ENCODE measurements around the gene EBF3.

The EBF3 gene

DNA sequence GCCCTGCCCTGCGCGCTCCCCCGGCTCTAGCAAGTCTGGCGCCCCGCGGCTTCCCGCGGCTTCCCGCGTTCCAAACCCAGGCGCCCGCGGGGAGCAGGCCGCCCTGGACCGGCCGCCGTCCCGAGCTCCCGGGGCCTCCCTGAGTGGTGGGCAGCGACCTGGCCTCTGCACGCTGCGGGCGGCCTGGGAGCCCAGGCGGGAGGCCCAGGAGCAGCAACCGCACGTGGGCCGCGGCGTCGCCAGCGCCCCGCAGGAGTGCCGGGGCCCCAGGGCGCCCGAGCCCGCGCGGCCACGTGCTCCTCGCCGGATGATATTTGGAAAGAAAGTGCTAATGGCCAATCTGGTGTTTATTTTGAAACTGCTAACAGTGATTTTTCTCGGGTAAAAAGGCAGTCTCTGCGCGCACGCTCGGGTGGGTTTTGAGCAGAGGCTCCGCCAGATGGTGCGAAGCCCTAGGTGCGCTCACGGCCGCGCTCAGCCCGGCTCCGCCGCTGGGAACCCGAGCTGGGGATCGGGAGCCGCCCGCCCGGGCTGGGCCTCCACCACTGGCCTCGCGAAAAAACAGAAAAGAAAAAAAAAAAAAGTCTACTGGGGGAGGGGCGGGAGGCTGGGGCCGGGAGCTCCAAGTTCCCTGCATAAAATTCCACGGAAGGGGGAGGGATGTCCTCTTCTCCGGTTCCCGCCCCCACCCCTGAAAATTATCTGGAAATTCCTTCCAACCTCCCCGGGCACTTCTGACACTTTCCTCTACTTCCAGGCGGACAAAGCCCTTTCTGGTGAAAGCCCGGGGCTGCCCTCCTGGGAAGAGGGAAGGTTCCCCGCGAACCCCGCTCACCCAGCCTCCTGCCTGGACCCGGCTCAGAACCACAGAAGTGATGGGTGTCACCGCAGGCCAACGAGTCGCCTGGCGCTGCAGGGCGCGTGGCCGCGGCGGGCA is 4.3 kb downstream of the EBF3 start:
- DNase-seq: no peak

DNA sequence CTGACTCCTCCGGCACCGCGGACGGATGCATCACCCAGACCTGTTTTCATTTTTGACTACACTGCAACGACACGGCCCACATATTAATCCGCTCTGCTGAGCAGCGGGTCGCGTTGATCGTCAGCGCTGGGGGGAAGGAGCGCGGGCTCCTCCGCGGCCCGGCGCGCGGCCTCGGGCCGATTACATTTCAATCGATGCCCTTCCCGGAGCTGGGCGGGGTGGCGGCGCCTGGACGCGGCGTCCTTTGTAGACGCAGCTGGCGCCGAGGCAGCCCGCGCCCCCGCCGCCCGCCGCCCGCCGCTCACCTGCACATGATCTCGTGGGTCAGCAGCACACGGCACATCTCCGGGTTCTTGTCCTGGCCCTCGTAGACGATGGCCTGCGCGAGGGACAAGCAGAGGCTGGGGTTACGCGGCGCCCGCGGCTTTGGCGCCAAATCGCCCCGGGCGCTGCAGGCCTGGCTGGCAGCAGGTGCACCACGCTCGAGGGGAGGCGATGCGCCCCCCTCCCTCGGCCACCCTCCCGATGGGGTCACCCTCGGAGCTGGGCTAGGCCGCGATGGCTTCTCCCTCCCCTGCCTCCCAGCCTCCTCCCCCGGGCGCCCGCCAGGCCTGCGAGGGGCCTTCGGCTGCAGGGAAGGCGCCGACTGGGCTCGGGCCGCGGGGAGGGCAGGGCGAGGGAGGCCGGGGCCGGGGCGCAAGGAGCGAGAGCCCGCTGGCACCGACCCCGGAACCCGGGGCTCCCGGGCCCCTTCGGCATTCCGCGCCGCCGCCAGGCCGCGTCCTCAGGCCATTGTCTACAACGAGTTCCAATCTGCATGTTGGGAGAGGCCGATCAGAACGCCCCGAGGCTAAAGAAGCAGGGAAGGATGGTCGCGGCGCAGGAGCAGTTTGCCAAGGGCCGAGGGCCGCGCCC is 5.2 kb downstream of the EBF3 start:
- no peak for DNase-seq

DNA sequence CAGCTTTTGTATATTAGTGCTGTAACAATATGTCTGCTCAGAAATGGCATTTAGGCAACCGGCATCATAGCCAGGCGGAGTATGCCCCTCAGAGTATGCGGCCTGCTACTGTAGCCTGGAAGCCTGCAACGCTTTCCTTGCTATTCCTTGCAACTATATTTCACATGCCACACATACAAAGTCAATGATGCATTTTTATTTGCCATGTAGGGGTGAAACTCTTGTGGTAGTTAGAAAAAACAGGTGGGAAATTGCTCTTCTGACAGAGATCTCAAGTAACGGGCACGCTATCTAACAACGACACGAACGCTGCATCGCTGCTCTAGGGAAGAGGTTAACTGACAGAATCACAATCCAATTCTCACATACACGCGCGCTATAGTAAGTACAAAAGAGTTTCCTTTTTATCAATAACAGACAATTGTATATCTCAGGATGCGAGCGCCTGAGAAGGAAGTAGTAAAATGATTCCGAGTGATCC is 5.9 kb downstream of the EBF3 start:
- DNase-seq: no peak

DNA sequence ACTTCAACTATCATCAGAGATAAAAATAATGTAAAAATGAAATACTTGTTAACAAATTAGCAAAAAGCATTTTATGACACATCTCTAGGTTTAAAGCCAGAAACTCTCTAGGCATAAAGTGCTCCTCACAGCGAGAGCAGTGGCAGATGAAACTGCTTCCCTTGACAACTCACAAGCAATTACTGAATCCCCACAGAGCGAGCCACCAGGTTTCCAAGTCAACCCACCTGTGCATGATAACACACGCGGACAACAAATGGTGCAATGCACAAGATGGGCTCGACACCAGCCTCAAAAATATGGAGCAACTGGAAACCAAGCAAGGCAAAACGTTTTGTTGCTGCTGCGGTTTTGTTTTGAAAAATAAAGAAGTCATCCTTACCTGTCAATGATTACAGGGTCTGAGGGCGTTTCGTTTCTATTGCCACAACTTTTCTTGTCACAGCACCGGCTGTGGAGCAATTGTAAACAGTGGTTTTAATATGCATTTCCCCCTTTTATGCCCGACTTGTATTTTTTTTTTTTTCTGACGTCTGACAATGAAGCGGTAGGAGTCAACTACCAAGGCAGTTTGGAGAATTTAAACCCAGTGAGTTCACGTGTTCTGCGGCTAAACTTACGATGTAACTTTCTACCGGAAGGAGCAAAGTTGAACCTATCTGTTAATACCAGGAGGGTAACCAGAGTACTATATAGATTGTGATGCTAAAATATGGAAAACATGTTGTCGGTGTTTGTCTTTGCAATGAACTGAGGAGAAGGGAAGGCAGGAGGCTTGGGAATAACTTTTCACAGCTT is 7.0 kb downstream of the EBF3 start:
- no peak for DNase-seq

DNA sequence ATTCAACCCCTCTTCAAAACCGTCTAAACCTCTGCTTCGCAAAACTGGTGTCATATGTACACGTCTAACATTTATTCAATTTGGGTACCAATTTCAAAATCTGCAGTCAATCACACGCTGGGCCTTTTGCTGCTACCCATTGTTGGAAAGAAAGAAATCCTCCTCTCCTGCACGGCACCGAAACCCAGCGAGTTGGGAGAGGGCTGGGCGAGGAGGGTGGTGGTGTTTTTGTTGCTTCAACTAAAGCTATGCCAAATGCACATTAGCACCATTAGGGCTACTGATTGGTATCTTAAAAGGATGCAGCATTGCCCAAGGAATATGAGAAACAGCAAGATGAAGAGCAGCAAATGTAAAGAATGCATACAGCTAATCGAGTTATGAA is 7.8 kb downstream of the EBF3 start:
- no peak for DNase-seq

DNA sequence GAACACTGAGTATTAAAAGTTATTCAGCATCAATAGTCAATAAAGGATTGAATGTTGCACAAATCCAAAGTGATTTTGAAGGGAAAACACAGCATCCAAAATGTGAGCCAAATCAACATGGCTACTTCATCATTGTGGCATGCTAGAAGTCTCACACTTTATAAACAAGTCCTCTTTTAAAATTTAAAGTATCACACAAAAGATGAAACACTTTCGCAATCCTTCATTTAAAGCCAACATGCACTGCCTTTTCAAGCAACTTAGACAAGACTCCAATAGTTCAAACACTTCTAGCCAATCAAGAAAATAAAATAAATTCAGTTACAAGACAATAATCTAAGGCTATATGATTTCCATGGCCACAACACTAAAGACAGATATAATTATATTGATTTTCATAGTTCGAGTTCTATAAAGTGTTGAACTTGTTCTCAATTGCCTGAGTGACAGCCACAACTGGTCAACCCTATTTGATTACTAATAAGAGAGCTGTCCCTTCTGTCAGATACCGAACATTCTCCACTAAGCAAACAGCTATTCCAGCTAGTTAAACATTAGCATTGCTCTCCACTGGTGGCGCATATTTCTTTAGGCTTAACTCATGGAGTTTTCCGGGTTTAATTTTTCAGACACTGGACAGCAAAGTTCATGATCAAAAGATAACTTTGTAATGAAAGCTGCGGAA is 8.3 kb downstream of the EBF3 start:
- DNase-seq: no peak

DNA sequence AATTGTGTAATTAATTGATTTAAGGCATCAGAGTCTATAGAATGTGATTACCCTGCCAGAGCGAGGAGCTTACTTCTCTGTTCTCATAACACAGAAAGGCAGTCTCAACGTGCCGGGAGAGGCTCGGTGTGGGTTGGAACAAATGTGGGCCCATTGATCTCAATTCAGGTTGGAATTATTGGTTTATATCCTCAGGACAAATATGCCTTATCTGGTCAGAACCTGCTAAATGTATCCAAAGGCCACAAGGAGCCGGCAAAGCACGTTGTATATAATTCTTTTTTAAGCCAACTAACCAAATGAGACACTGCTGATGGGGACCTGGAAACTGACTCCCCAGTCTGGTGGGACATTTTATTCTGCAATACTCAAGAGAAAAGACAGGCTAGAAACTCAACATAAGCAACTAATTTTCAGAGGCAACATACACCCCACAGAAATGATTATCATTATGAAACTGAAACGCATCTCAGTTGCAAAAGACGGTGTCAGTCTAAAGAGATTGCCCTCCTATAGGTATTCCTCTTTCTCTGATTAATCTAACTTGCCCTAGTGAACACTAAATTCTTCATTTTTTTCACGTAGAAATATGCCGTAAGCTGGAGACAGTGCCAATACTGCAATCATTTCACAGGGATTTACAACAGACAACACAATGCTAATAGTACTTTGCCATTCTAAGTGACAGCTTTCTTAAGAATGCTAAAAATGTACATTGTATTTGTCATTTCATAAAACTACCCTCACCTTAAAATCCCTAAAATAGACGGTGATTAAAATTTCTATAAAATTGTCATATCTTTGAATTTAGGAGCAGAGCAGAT is 9.4 kb downstream of the EBF3 start:
- no peak for DNase-seq

DNA sequence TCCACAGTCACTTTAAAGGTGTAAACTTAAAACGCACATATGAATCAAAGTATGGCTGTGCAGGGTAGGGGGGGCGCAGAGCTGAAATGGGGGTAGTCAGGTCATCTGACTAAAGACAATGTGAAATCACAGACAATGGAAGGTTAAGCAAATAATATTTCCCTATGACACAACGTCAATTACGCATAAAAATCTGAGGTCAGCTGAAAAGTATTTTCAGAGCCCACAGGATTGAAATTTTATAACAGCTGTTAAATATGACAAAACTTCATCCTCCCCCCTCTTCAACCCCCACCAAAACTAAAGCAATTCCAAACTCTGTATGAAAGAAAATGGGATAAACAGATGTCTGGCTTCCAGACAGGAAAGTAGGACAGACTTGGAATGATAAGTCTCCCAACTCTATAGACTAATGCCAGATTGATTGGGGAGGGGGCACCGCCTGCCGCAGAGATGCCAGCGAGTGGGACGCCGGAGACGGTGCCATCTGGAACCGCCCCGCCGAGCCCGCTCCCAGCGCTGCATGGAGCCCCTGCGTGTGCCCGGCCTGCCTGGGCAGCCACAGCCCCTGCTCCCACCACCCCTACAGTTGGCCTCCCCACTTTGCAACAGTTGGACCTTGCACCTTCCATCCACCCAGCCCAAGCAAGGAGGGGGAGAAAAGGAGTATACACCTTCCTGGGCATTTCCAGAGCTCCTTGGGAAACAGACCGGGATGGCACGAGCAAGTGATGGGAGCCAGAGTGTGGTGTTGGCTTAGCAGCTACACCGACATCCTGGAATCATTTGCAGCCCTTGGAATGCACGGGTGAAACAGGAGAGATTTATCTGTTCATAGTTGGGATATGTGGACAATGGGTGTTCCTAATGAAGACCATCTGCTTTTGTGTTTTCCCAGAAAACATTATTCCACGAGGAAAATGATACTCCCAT is 10.7 kb downstream of the EBF3 start:
- no peak for DNase-seq

DNA sequence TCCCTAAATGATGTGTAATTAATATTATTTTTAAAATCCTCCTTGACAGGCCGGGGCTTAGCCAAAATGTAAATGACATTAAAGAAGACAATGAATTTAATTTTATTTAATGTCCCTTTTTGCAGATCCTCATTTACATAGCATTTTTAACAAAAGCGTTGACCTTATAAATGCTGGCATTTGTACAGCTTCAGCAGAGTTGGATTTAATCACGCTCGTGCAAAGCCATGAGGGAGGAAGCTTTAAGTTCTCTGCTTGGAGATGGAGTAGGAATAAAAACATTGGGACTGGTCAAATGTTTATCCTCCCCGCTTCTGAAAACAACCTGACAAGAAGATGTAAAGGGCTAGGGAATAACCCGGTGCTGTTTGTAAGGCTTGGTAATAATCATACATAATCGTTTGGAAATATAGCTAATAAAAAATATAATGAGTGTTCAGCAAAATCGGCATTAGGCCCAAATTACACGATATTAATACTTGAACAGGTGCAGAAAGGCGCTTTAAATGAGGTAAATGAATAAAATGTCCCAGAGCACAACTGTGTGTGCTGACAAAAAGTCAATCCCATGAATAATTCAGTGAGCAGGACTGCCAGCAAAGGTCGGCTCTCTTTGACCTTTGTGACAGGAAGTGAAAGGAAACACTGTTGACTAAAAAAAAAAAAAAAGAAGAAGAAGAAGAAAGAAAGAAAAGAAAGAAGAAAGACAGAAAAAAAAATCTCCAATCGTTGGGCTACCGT is 11.5 kb downstream of the EBF3 start:
- DNase-seq: no peak

DNA sequence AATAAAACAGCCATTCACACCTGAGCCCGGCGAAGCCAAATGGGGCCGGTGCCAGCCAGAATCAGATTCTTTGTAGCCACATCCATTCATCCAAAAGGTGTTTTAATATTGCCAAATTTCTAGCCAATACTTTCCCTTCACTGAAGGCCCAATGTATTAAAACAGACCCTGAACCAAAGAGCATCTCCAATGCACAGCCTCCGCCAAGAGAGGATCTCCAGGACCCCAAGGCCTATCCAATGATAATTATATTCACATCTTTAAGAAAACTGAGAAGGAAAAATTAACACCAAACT is 12.2 kb downstream of the EBF3 start:
- DNase-seq: no peak

DNA sequence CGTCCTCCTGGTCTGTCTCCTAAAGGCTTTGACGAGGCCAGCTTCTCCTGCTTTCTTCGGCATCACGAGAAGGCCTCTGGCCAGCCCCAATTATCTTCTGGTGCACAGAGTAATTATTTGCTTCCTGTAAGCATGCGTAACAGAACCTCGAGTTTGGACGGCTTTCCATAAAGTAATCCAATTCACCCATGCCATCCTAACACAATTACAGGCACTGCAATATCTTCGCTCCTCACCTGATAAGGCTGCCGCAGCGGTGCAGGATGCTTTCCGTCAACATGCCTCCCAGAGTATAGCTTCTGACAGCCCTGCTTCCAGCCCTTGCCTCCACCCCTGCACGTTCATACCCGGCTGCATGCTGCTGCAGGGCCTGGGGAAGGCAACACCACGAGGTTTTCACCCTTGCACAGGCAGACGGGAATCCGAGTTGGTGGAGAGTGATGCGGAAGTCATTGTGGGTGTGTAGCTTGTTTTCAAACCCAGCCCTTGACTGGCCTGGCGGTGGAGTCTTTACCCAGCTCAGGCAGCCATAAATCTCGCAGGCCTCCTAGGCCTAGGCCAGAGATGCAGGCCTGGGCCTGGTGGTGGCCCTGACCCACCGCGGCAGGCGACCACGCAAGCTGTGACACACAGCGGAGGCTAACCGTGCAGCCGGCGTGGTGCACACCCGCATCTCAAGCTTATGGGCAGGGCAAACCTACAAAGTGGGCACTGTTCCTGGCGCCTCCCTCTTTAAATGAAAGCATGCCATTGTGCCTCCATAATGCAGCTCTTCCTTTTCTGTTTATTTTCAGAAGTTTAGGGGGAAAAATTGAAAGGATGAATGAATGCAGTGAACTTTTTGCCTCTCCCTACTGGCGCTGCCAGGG is 12.7 kb downstream of the EBF3 start:
- no peak for DNase-seq

DNA sequence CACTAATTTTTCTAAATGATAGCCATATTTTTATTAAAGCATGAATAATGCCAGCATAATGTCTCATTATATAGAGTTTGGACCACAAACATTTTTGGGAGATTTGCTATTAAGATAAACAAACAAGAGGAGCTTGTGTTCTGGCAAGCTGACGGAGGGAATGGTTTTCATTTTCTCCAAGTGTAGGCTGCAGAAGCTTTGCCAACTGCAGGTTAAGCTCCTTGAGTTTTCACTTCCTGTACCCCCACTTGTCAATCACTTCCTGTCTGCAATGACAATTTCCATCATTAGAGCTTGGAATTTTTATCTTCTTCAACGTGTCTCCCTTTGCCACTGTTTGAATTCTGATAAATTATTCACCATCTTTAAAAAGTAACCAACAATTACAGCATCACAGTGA is 13.4 kb downstream of the EBF3 start:
- no peak for DNase-seq

DNA sequence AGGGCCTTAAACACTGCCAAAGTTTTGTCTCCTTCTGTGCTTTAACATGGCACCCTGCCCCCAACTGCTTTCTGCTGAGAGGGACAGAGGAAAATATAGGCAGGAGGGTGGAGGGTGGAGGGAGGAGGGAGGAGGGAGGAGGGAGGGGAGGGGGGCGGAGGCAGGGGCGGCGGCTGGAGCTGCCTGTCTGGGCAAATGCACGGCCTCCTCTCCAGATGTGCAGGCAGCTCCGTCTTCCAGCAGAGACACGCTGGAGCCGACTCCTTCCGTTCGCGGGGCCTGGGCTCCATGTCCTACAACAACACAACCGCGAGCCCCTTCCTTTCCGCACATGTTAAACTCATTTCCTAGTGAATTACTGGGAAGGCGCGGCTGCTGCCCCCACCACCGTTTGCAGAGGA is 14.2 kb downstream of the EBF3 start:
- DNase-seq: no peak

DNA sequence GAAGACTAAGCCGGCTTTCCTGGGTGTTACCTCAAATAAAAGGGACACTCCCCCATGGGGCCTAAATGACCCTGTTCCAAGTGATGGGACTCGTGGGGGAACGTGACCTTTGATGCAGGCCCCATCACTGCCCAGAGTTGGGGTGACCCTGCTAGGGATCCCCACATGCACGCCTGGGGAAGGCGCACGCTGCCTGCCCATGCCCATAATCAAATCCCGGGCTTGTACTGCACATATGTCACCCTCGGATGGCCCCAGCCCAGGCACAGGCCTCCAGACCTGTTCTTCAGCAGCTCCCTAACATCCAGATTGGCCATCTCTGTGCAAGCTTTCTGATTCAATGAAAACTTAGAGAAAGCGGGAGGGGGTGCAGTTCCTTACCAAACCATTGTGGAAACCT is 14.7 kb downstream of the EBF3 start:
- DNase-seq: no peak

DNA sequence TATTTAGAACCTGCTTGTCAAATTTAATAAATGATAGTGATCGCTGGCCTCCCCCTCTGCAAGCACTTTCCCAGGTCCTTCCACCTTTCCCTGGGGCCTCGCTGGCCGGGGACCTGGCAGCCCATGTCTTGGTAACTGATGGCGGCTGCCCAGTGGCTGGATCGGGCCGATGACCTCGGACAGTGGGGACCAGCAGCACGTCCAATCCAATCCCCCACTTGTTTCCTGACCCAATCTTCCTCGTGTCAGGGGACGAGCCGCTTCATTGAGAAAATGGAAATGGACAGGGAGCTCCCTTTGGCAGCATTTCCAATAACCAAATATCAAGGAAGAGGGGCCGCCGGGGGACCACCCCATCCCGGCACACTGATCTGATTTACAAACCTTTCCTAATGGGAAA is 17.2 kb downstream of the EBF3 start:
- DNase-seq: no peak

DNA sequence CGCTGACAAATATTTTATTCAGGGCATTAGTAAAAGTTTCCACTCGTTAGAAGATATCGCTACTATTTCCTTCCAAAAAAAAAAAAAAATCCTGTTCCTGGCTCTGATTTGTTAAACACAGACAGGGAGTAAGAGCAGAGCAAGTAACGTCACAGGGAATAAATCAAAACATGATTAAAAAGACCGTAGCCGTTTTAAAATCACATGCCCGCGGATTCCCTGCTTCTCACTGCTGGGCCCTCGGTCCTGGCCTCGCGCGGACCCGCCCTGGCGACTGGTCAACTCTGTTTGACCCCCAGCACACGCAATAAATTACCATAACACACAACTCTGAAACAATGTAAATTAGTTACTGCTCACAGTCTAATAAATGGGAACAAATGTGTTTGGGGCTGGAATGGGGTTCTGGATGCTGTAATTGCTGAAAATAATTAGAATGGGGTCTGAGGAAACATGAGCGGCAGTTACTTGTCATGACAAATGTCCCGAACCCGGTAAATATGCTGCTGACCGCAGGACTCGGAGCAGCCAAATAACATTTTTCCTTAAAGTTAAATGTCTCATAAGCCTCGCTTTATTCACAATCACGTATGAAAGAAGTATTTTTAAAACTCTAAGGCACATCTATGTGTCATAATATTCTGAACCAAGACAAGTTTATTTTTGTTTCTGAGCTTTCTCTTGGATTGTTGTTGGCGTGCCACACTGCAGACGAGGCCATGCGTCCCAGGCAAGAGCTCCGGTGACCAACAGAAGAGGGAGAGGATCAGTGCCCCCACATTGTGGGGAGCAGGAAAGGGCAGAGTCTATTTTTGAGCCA is 17.9 kb downstream of the EBF3 start:
- no peak for DNase-seq

DNA sequence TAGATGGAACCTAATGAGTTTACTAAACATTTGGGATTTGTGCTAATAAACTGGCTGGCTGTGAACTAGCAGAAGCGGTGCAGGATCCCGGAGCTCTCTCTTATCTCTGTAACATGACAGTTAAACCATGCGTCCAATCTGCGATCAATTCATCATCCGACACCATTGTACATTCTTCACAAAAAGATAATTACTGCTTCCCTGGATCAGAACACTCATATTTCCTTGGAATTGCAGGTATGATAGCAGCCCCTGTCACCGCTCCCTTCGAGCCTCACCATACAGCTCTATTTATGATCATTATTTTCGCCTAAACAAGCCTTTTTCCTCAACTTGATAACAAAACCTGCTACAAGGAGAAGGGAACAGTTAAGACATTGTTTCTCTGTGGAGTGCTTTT is 18.5 kb downstream of the EBF3 start:
- DNase-seq: no peak

DNA sequence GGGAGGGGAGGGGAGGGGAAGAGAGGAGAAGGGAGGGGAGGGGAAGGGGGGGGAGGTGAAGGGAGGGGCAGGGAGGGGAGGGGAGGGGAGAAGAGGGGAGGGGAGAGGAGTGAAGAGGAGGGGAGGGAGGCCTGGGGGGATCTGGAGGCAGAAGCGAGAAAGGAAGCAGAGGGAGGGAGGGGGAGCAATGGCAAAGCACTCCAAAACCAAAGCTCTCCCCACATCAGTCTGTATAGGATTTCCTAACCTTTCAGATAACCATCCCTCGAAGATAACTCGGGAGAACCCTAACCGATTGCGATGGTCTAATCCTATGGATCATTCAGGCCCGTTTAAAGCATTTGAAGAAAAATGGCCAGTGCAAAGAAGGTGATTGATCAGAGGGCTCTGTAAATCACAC is 19.0 kb downstream of the EBF3 start:
- no peak for DNase-seq
